Pancreas (tissue), 10 donors: Measurements from ENCODE around the gene MTARC1. TPM values are rescaled to one million over a fixed set of nuclear protein-coding genes. Genes with fewer than 3 reads are reported as not detected.

Experiments used
- ATAC-seq, 4 donors: fragments of 200-7000 bp; cut with Tn5 transposase; one replicate each; pipeline versions ENCODE4 v1.8.0 to v1.9.1; 2020; ENCODE audit warnings: mild to moderate bottlenecking in 4 of 4, moderate library complexity in 4 of 4
- DNase-seq, 6 donors: peaks; one replicate each; pipeline ENCODE4 v3.0.0-alpha.2; 2020
- FAIRE-seq: peaks from 2 replicates; lab custom pipeline; 2012; peaks lifted over from hg19 to GRCh38; lab: Jason Lieb, UNC
- H3K27ac ChIP-seq, 4 donors: fragments of 200-600 bp; sonication (generic); 1 replicate in 3 of 4; 2 replicates in 1 of 4; pipeline versions ENCODE4 v1.5.0 to v1.8.0; 2020
- H3K27me3 ChIP-seq, 4 donors: fragments of 200-600 bp; one replicate each; pipeline ENCODE4 v1.8.0; 2021
- H3K36me3 ChIP-seq, 3 donors: fragments of 200-600 bp; sonication (generic) in 1 of 3; one replicate each; pipeline versions ENCODE4 v1.5.0 to v1.8.0; 2020 to 2021
- H3K4me1 ChIP-seq, 3 donors: fragments of 200-600 bp; one replicate each; pipeline ENCODE4 v1.8.0; 2021
- H3K4me3 ChIP-seq, 4 donors: fragments of 200-600 bp; sonication (generic) in 2 of 4; one replicate each; pipeline versions ENCODE4 v1.5.0 to v1.8.0; 2020 to 2021
- H3K9me3 ChIP-seq, 4 donors: fragments of 200-600 bp; one replicate each; pipeline ENCODE4 v1.8.0; 2021
- WGBS, 2 donors: extraction: QIAGEN DNeasy Blood & Tissue Kit; methylation state at CpG; one replicate each; pipeline ENCODE4 v1.1.7; 2013; 5-methylcytosine and 5-hydroxymethylcytosine counted together
- intact Hi-C, 3 donors: fragments of 100-400 bp; cut with DNase I; formaldehyde crosslinking; loops; one replicate each; pipeline versions ENCODE4 v1.11.1 to v1.14.2; 2022
- polyA plus RNA-seq, 2 donors: library from polyadenylated mRNA; stranded (reverse); fragments of 200-250 nt; gene quantifications; one replicate each; pipeline ENCODE4 v1.2.3, GENCODE V29; 2013
- total RNA-seq, 6 donors: library from RNA; stranded (reverse); fragmentation: NEBNext Ultra II Directional in 4 of 6; extraction: Animal tissue kit (Norgen Biotek cat#: 25700) in 4 of 6; gene quantifications; one replicate each; pipeline versions ENCODE4 v1.2.1 to v1.2.4, GENCODE V29; 2021 to 2023
- TF ChIP-seq, protein P1 (sequence below), 4 donors: fragments of 200-600 bp; sonication (generic) in 3 of 4; IDR thresholded peaks; one replicate each; pipeline versions ENCODE4 v1.5.0 to v1.8.0; 2021; ENCODE audit warnings: antibody characterized with exemption in 4 of 4
- donor health status: healthy with polysubstance abuse.
- donor health status: DM: no; HTN: no; CAD: no; lungs with moderate emphysema.
- donor health status: DM: no; HTN: no; CAD: no.
- donor health status: control.
- donor health status: control.
- donor health status: Bipolar disorder and iron deficiency.
- donor health status: DM: yes; HTN: yes; CAD: no.
- donor health status: DM: no; HTN: no; CAD: no.
- donor health status: DM: no; HTN: no; CAD: no.
- donor health status: DM: yes; HTN: yes; CAD: no.

MTARC1 gene
- total and polyA plus RNA-seq, 8 donors = 2.5 to 10.8 (median 7.1) TPM

GRCh38 chr1:220767312-220768125 is 19.2 kb upstream of the MTARC1 start:
- TF ChIP-seq, protein P1, sequence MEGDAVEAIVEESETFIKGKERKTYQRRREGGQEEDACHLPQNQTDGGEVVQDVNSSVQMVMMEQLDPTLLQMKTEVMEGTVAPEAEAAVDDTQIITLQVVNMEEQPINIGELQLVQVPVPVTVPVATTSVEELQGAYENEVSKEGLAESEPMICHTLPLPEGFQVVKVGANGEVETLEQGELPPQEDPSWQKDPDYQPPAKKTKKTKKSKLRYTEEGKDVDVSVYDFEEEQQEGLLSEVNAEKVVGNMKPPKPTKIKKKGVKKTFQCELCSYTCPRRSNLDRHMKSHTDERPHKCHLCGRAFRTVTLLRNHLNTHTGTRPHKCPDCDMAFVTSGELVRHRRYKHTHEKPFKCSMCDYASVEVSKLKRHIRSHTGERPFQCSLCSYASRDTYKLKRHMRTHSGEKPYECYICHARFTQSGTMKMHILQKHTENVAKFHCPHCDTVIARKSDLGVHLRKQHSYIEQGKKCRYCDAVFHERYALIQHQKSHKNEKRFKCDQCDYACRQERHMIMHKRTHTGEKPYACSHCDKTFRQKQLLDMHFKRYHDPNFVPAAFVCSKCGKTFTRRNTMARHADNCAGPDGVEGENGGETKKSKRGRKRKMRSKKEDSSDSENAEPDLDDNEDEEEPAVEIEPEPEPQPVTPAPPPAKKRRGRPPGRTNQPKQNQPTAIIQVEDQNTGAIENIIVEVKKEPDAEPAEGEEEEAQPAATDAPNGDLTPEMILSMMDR (IDR thresholded peaks at IDR 0.05) = no peak
- WGBS, 2 donors = 27 to 29% methylated on average over 8 of the region's 8 CpGs
- no peak for DNase-seq
- Histone ChIP-seq H3K4me1 (peaks cover 7 to 22% (median 11%) of the 10 kb centered on the region in 3 donors), H3K9me3 (no peaks in the 10 kb centered on the region), H3K36me3 (peaks cover 0 to 29% (median 0%) of the 10 kb centered on the region in 3 donors), H3K4me3 (no peak overlapping the region), H3K27ac (peak overlapping the region in 2 of 4 donors; percentile 31 to 57), H3K27me3 (no peaks in the 10 kb centered on the region)
- intact Hi-C loops = no loop called here
- ATAC-seq = peak; percentile 46 to 85 (median 76)
- FAIRE-seq = peak; percentile 43

- no peak overlapping the region for H3K4me3 ChIP-seq
- TF ChIP-seq, protein P1 (IDR thresholded peaks at IDR 0.05) = peak in 2 of 4 donors; percentile 14 to 20
- 24 to 29% methylated on average over 5 of the region's 5 CpGs for WGBS, 2 donors
- H3K27ac ChIP-seq = peak overlapping the region in 2 of 4 donors; percentile 31 to 57
- peaks cover 0 to 29% (median 0%) of the 10 kb centered on the region in 3 donors for H3K36me3 ChIP-seq
- FAIRE-seq (no peak), ATAC-seq (peak; percentile 73 to 93 (median 82)), DNase-seq (peak in 1 of 6 donors; percentile 37)
- intact Hi-C loops = no loop called here
- peaks cover 7 to 17% (median 8%) of the 10 kb centered on the region in 3 donors for H3K4me1 ChIP-seq
- no peaks in the 10 kb centered on the region for H3K9me3 ChIP-seq
- H3K27me3 ChIP-seq = no peaks in the 10 kb centered on the region
Measured at GRCh38 chr1:220768126-220768601, 18.5 kb upstream of the MTARC1 start.

- intact Hi-C loops = no loop called here
- ATAC-seq (no peak), DNase-seq (no peak), FAIRE-seq (no peak)
- Histone ChIP-seq H3K4me3 (no peak overlapping the region), H3K27me3 (no peaks in the 10 kb centered on the region), H3K27ac (no peak overlapping the region), H3K9me3 (no peaks in the 10 kb centered on the region), H3K36me3 (peaks cover 0 to 29% (median 0%) of the 10 kb centered on the region in 3 donors), H3K4me1 (peaks cover 7 to 17% (median 8%) of the 10 kb centered on the region in 3 donors)
- TF ChIP-seq, protein P1 (IDR thresholded peaks at IDR 0.05) = no peak
- 94 to 96% methylated on average over 13 of the region's 13 CpGs for WGBS, 2 donors
Measured at GRCh38 chr1:220769205-220769604, 17.5 kb upstream of the MTARC1 start.

- TF ChIP-seq, protein P1 (IDR thresholded peaks at IDR 0.05) = no peak
- Histone ChIP-seq H3K9me3 (no peaks in the 10 kb centered on the region), H3K27me3 (no peaks in the 10 kb centered on the region), H3K4me1 (peaks cover 7 to 17% (median 8%) of the 10 kb centered on the region in 3 donors), H3K4me3 (no peak overlapping the region), H3K27ac (no peak overlapping the region), H3K36me3 (peaks cover 0 to 29% (median 0%) of the 10 kb centered on the region in 3 donors)
- FAIRE-seq (no peak), ATAC-seq (no peak), DNase-seq (no peak)
- WGBS, 2 donors = 89 to 91% methylated on average over 15 of the region's 15 CpGs
- intact Hi-C loops = no loop called here
Measured at GRCh38 chr1:220770245-220770913, 16.3 kb upstream of the MTARC1 start.
